DOHH2 (cell line): ENCODE results near the gene HHATL.

Source experiments
- EZH2phosphoT487 ChIP-seq: fragments of 200-600 bp; sonication (generic); IDR thresholded peaks from 2 replicates; pipeline ENCODE4 v1.6.1; 2017; ENCODE audit warnings: borderline replicate concordance, mild to moderate bottlenecking, antibody characterized with exemption, low read length, moderate library complexity, mixed read lengths
- TF ChIP-seq, protein P1 (sequence below): fragments of 200-600 bp; sonication (generic); IDR thresholded peaks from one replicate; pipeline ENCODE4 v1.5.1; 2014; ENCODE audit warnings: antibody characterized with exemption, mild to moderate bottlenecking, low read depth, low read length; ENCODE audit not compliant: poor library complexity, severe bottlenecking

DNA sequence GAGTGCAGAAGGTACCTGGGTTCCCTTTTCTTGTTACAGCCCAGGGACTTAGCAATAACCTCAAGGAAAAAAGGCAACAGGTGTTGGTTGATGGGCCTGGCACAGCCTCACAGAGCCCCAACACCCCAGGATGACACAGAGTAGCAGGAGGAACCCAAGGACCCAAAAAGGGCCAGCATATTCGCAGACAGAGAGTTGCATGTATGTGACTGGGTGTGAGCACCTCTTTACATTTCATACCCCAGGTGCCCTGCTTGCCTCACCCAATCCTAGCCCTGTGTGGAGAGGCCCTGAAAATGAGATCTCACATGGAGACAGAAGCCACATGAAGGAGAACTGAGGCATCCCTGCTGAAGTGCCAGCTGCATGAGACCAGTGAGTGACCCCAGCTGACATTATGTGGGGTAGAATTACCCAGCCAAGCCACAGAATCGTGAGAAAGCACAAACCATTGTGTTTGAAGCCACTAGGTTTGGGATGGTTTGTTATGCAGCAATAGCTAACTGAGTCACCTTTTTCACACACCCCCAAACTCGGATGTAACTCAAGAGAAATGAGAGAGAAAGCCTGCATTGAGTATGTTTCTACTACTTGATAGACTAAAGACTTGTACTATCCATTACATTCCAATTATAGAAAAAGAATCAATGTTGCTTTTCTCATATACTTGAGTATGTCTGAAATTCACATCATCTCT, 26.2 kb upstream of the HHATL start:
- TF ChIP-seq, protein P1, sequence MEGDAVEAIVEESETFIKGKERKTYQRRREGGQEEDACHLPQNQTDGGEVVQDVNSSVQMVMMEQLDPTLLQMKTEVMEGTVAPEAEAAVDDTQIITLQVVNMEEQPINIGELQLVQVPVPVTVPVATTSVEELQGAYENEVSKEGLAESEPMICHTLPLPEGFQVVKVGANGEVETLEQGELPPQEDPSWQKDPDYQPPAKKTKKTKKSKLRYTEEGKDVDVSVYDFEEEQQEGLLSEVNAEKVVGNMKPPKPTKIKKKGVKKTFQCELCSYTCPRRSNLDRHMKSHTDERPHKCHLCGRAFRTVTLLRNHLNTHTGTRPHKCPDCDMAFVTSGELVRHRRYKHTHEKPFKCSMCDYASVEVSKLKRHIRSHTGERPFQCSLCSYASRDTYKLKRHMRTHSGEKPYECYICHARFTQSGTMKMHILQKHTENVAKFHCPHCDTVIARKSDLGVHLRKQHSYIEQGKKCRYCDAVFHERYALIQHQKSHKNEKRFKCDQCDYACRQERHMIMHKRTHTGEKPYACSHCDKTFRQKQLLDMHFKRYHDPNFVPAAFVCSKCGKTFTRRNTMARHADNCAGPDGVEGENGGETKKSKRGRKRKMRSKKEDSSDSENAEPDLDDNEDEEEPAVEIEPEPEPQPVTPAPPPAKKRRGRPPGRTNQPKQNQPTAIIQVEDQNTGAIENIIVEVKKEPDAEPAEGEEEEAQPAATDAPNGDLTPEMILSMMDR, result no peak
- TF ChIP-seq EZH2phosphoT487, result no peak
